ENCODE data around the gene RPL31. TPM values are rescaled to one million over a fixed set of nuclear protein-coding genes. Genes with fewer than 3 reads are reported as not detected.

Gene RPL31
- polyA plus RNA-seq, 1 of the 3 experiments (the other 2 are of a cell fraction), result 4,488 TPM

- no peak for DNase-seq
- WGBS (ENCODE audit: low lambda C conversion rate), result 80% methylated on average over 15 of the region's 16 CpGs
These were observed 23.4 kb upstream of the RPL31 start for GRCh38 chr2:100978582-100979191.

More at GRCh38 chr2:100978582-100979191, 23.4 kb upstream of the RPL31 start:
- peaks cover 0 to 12% of the 10 kb centered on the region in 2 experiments; a peak in 1 of 4 replicates for H3K4me1 ChIP-seq (ENCODE audit: control insufficient read depth in 1 of 2, insufficient read depth in 2 of 2, low read depth in 1 of 2, low read length in 1 of 2)
- H4K20me1 ChIP-seq (ENCODE audit: insufficient read depth), result no peaks in the 10 kb centered on the region
- TF ChIP-seq RCOR1 (IDR thresholded peaks at IDR 0.05; ENCODE audit: low read length), result no peak
- no peak for TF ChIP-seq GATA2 (CRISPR knock-in tag; IDR thresholded peaks at IDR 0.05)
- no peak for TF ChIP-seq SIN3A (IDR thresholded peaks at IDR 0.05; ENCODE audit: borderline replicate concordance, low read depth, low read length)
- TF ChIP-seq NRF1 (IDR thresholded peaks at IDR 0.05; ENCODE audit: low read depth, low read length), result no peak
- TF ChIP-seq EP300 (IDR thresholded peaks at IDR 0.05; ENCODE audit: borderline replicate concordance in 1 of 2, low read depth in 1 of 2, low read length in 1 of 2), result no peak
- no peak for TF ChIP-seq USF1 (IDR thresholded peaks at IDR 0.05; ENCODE audit: borderline replicate concordance, low read depth)
- no peak for TF ChIP-seq TAF1 (IDR thresholded peaks at IDR 0.05; ENCODE audit: borderline replicate concordance, low read depth, low read length)
- TF ChIP-seq FOXJ3 (CRISPR knock-in tag; IDR thresholded peaks at IDR 0.05), result no peak
- no peak for TF ChIP-seq POLR2AphosphoS5 (IDR thresholded peaks at IDR 0.05; ENCODE audit: low read depth, low read length)
- TF ChIP-seq, protein P1, sequence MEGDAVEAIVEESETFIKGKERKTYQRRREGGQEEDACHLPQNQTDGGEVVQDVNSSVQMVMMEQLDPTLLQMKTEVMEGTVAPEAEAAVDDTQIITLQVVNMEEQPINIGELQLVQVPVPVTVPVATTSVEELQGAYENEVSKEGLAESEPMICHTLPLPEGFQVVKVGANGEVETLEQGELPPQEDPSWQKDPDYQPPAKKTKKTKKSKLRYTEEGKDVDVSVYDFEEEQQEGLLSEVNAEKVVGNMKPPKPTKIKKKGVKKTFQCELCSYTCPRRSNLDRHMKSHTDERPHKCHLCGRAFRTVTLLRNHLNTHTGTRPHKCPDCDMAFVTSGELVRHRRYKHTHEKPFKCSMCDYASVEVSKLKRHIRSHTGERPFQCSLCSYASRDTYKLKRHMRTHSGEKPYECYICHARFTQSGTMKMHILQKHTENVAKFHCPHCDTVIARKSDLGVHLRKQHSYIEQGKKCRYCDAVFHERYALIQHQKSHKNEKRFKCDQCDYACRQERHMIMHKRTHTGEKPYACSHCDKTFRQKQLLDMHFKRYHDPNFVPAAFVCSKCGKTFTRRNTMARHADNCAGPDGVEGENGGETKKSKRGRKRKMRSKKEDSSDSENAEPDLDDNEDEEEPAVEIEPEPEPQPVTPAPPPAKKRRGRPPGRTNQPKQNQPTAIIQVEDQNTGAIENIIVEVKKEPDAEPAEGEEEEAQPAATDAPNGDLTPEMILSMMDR (IDR thresholded peaks at IDR 0.05), result no peak
- TF ChIP-seq, protein P2, sequence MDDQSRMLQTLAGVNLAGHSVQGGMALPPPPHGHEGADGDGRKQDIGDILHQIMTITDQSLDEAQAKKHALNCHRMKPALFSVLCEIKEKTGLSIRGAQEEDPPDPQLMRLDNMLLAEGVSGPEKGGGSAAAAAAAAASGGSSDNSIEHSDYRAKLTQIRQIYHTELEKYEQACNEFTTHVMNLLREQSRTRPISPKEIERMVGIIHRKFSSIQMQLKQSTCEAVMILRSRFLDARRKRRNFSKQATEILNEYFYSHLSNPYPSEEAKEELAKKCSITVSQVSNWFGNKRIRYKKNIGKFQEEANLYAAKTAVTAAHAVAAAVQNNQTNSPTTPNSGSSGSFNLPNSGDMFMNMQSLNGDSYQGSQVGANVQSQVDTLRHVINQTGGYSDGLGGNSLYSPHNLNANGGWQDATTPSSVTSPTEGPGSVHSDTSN (IDR thresholded peaks at IDR 0.05), result no peak
- no peak for TF ChIP-seq CHD2 (IDR thresholded peaks at IDR 0.05; ENCODE audit: low read length, partially characterized antibody)
- no peak for TF ChIP-seq TEAD4 (IDR thresholded peaks at IDR 0.05; ENCODE audit: borderline replicate concordance, insufficient read depth)
- no peak for TF ChIP-seq ZBTB33 (IDR thresholded peaks at IDR 0.05; ENCODE audit: borderline replicate concordance, low read depth)
- no peak for TF ChIP-seq GABPA (IDR thresholded peaks at IDR 0.05; ENCODE audit: low read depth)
- TF ChIP-seq YY1 (IDR thresholded peaks at IDR 0.05; ENCODE audit: low read depth), result no peak
- TF ChIP-seq NFIC (IDR thresholded peaks at IDR 0.05; ENCODE audit: borderline replicate concordance), result no peak
- TF ChIP-seq ELF1 (IDR thresholded peaks at IDR 0.05), result no peak
- ChIA-PET POLR2A (no interaction called here), CTCF (interaction anchor here (0.9 to 1.0 kb wide), 3 partner anchors 24 to 368 kb away, joined by 3 to 6 read pairs (median 4); no protein-coding TSS in a partner anchor)
- H3K9me2 ChIP-seq, result no peaks in the 10 kb centered on the region
- no peak overlapping the region for H2AFZ ChIP-seq (ENCODE audit: low read depth)
- H3K9me3 ChIP-seq, result no peaks in the 10 kb centered on the region
- no peak overlapping the region for H3K4me3 ChIP-seq (ENCODE audit: low read depth in 2 of 2, low read length in 1 of 2)
- peaks cover 11% of the 10 kb centered on the region for H3F3A ChIP-seq (replicated peaks; ENCODE audit: insufficient read depth)
- H3K9ac ChIP-seq, result no peak overlapping the region
- no peak overlapping the region for H3K4me2 ChIP-seq
- no peaks in the 10 kb centered on the region for H3K27me3 ChIP-seq (ENCODE audit: insufficient read depth)
- H3K79me2 ChIP-seq (ENCODE audit: insufficient read depth), result no peaks in the 10 kb centered on the region
- H3K36me3 ChIP-seq (replicated peaks in 1 of 2; ENCODE audit: control insufficient read depth in 1 of 2, insufficient read depth in 2 of 2, low read length in 1 of 2), result peaks cover 14 to 58% of the 10 kb centered on the region in 2 experiments
- H3K27ac ChIP-seq (ENCODE audit: low read depth in 2 of 2, low read length in 1 of 2), result peak overlapping the region in 1 of 2 experiments; percentile 12; a peak in 1 of 4 replicates

Data from SK-N-SH (cell line).